Ammon's horn (tissue), 1 donor: ENCODE data around the gene SPEM2.

Experiments
- DNase-seq: peaks from one replicate; pipeline ENCODE4 v3.0.0-alpha.2; 2016; ENCODE audit warnings: low spot score

Gene SPEM2

DNA sequence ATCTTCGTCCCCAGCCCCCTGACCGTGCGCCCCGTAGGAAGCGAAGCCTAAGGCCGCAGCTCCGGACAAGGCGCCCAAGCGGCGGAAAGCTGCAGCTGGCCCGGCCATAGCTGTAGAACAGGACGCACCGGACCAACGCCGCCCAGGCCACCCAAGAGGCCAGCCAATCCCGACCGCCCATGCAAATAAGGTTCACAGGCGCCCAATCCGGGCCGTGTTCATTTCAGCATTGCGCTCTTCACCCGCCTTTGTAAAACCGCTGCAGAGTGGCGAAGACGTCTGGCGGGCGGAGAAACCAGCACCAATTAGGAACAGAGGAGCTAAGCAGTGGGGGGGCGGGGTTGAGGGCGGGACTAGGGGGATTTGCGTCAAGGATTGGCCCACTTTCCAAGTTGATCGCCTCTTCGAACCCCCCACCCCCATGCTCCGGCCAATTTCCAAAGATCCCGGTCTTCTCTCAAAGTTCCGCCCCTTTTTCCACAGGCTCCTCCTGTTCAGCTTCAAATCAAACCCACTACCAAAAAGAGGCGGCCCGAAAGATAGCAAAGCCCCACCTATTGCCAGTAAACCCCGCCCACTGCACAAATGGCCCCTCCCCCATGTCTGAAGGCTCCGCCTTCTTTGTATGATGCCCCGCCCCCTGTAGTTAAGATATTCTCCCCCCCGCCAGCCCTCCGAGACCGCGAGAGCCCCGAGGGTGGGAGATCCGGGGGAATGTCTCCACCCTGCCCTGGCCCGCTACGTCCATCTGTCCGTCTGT lies 21.3 kb upstream of the SPEM2 start, which contains the start of gene TMEM256:
TSS of gene TMEM256 (minus strand) at position 121 of the 760 bp plus-strand sequence. CDS start at position 108, 13 bp downstream.
- DNase-seq: peak; percentile 100

DNA sequence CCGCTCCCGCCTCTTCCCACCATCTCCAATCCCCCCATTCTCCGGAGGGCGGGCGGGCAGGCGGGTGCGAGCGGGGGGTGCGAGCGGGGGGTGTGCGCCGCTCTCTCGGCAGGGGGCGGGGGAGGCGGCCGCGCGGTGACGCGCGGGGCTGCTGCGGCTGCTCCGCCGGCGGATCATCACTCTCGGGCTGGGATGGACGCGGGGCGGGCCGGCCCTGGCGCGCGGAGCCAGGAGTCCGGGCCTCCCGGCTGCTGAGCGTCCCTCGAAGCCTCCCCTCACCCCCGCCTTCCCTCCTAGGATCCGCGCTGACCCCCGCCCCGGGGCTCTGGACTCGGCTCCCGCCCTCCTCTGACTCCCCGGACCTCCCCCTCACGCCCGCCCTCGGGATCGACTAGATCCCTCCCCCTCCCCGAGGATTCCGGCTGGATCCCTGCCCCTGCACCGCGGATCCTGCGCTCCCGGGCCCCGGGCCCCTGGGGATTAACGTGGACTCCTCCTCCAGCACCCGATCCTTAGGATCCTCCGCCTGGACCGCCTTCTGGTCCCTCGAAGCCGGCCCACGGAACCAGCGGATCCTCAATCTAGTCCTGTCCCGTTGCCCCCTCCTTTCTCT lies 20.6 kb upstream of the SPEM2 start:
- DNase-seq: no peak

- peak; percentile 57 for DNase-seq
Observed at GRCh38 chr17:7405350-7406234, 19.8 kb upstream of the SPEM2 start.

DNA sequence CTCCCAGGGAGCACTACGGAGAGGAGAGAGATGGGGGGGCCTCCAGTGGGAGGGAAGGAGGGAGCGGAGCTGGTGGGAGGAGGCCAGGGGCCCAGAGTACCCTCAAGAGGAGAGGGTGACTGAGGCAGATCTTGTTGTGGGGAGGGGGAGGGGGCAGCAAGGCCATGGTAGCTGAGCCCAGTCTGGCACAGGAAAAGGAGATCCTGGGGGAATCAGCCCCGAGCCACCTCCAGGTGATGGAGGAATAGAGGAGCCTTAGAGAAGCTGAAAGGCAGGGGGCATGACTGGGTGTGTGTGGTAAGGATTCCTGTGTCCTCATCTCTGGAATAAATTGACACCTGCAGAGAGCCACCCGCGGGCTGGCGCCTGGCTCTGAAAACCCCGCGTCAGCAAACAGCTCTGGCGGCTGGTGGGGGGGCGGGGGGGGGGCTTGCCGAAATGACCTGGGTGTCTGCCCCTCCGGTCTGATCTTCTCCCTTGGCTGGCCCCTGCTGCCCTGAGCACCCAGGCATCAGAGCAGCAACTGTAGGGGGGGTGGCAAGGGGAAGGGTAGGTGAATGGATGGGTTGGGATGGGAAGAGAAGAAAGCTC lies 19.1 kb upstream of the SPEM2 start:
- no peak for DNase-seq

DNA sequence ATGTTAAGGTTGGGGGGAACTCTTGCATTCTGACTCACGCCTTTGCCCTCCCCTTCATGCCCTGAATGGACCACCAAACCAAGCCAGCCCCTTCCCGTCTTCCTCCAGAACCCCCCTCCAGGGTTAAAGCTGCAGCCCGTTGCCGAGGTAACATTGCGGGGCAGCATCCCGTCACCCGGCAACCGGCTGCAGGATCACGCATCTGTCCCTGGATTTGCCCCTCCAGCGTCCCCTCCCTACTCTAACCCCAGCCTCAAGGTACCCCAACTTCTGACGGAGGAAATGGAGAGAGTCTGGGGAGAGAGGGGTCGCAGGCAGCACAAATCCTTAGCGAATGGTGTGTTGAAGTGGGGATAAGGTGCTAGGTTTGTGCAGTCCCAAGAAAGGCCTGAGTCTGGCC lies 18.3 kb upstream of the SPEM2 start:
- DNase-seq: no peak

DNA sequence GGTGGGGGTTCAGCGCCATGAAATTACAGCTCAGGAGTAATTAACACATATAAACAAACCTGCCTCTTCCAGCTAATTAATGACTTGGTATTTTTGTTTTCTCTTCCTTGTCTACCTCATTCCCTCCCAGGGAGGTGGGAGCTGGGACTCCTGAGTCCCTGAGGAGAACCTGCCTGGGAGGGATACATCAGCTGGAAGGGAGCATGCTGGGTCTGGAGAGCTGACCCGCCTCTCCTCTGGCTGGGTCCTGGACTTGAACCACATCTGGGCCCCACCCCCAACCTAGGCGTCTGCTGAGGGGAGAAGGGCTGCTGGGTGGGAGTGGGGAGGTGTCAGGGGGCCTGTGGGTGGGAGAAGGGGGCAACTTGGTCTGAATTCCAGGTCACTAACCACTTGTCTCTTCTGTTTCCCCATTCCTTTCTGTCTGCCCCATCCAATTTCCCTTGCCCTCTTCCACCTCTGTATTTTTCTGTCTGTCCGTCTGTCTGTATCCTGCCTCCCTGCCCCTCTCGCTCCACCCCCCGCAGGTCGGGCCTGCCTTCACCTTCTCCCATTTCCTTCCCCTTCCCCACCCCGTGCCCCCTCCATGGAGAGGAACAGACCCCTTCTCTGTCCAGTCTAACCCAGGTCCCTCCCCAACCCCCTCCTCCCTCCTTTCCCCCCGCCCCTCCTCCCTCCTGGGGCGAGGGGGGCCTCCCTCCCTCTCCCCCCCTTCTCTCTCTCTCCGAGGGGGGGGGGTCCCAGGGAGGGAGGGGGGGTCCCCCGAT lies 17.7 kb upstream of the SPEM2 start, which contains the start of gene NLGN2:
TSS of gene NLGN2 (plus strand) at position 361 of the 767 bp plus-strand sequence. CDS start 411 bp downstream, outside the sequence.
- no peak for DNase-seq

GRCh38 chr17:7408252-7408727 lies 17.1 kb upstream of the SPEM2 start:
- DNase-seq: no peak

DNA sequence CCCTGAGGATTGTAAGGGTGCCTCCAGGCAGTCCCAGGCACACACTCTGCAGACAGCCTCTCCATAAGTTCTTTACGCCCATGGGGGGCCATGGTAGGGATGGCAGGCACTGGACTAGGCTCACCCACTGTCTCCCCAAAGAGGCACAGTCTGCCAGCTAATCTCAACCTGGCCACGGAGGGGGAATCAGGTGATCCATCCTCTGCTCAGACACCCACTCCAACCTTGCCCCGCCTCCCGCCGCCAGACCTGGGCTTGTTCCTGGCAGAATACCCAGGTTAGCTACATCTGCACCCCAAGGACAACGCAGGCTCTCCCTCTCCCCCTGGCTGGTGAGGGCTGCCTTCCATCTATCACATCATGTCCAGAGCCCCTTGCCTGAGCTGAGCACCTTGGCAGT lies 16.6 kb upstream of the SPEM2 start:
- no peak for DNase-seq

DNA sequence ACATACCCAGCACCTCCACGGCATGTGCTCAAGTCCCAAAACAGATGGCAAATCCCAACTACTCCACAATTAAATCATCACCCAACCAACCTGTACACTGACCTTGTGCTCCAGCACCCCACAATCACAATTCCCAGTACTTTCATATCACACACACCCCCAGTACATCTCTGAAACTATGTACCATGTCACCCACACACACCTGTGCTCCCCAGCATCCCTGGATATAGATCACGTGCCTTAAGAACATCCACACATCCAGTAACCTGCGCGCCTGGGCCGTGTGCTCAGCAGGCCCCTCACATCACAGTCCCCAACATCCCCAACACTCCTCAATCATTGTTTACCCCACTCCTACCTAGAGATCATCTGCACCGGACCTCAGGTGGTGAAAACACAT lies 15.7 kb upstream of the SPEM2 start:
- no peak for DNase-seq

- no peak for DNase-seq
Observed at GRCh38 chr17:7410634-7411426, 14.6 kb upstream of the SPEM2 start.

DNA sequence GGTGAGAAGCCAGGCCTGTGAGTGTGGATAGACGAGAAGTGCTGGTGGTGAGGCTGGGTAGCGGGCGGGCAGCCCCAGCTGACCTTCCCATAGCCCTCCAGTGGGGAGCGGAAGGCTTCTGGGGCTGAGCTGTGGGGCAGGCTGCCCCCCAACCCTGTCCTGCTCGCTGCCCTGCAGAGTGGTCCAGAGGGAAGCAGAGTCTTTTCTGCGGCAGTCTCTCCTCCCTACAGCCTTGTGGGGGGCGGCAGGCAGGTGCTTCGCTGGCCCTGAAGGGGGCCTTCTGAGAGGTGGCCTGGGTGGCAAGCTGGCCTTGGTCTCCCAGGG lies 14.0 kb upstream of the SPEM2 start:
- DNase-seq: no peak

GRCh38 chr17:7413346-7413985 lies 11.9 kb upstream of the SPEM2 start:
- DNase-seq: no peak

DNA sequence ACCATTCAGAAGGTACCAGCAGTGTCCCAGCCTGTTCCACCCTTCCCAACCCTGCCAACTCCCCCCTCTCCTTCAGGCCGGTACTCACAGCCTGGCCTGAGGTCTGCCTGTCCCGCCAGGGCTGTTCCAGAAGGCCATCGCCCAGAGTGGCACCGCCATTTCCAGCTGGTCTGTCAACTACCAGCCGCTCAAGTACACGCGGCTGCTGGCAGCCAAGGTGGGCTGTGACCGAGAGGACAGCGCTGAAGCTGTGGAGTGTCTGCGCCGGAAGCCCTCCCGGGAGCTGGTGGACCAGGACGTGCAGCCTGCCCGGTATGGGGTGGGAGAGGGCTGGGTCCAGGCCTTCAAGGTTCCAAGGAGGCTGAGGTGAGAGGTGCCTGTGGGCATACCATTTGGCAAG lies 10.6 kb upstream of the SPEM2 start:
- DNase-seq: no peak

- no peak for DNase-seq
Observed at GRCh38 chr17:7415784-7416183, 9.6 kb upstream of the SPEM2 start.

DNA sequence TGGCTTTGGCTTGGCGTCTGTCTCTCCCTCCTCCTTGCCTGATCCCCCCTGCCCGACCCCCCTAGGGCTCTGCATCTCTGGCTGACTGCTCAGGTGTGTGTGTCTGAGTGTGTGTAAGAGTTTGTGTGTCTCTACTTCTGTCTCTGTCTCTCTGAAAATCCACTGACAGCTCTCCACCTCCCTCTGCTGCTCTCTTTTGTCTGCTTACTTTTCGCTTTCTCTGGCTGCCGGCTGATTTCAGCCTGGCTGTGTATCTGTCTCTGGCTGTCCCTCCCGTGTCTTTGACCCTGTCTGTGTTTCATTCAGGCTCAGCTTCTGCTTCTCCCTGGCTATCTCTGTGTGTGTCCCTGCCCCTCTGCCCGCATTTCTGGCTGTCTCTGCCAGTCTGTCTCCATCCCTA lies 9.1 kb upstream of the SPEM2 start:
- no peak for DNase-seq

DNA sequence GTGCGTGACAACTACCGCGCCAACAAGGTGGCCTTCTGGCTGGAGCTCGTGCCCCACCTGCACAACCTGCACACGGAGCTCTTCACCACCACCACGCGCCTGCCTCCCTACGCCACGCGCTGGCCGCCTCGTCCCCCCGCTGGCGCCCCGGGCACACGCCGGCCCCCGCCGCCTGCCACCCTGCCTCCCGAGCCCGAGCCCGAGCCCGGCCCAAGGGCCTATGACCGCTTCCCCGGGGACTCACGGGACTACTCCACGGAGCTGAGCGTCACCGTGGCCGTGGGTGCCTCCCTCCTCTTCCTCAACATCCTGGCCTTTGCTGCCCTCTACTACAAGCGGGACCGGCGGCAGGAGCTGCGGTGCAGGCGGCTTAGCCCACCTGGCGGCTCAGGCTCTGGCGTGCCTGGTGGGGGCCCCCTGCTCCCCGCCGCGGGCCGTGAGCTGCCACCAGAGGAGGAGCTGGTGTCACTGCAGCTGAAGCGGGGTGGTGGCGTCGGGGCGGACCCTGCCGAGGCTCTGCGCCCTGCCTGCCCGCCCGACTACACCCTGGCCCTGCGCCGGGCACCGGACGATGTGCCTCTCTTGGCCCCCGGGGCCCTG lies 8.3 kb upstream of the SPEM2 start:
- no peak for DNase-seq

- DNase-seq: no peak
Observed at GRCh38 chr17:7418472-7419152, 6.8 kb upstream of the SPEM2 start.

- no peak for DNase-seq
Observed at GRCh38 chr17:7419819-7420610, 5.4 kb upstream of the SPEM2 start, which contains the start of gene SPEM1. TSS of gene SPEM1 (plus strand) at chr17:7420324. CDS start at chr17:7420385, 61 bp downstream.
